COLO668 (cell line): ENCODE measurements around the gene HOXD10.

ENCODE experiments used
- DNase-seq: peaks from one replicate; lab custom pipeline; 2025; ENCODE audit not compliant: unreplicated experiment; lab: John Stamatoyannopoulos, UW

The HOXD10 gene

GRCh38 chr2:176148751-176149421, 32.3 kb downstream of the HOXD10 start:
- DNase-seq: no peak

GRCh38 chr2:176149481-176149938, 32.9 kb downstream of the HOXD10 start:
- no peak for DNase-seq

- DNase-seq: no peak
Observed at GRCh38 chr2:176149939-176150583, 33.5 kb downstream of the HOXD10 start.

- no peak for DNase-seq
Observed at GRCh38 chr2:176150584-176151441, 34.2 kb downstream of the HOXD10 start.

- peak; percentile 37 for DNase-seq
Observed at GRCh38 chr2:176151442-176152287, 35.1 kb downstream of the HOXD10 start, which contains the start of gene HOXD4. TSS of gene HOXD4 (plus strand) at chr2:176151550. CDS start at chr2:176151634, 84 bp downstream.

- peak; percentile 72 for DNase-seq
Observed at GRCh38 chr2:176152350-176153181, 36.0 kb downstream of the HOXD10 start.

GRCh38 chr2:176154576-176155252, 38.1 kb downstream of the HOXD10 start:
- DNase-seq: no peak

GRCh38 chr2:176155356-176156044, 38.9 kb downstream of the HOXD10 start:
- no peak for DNase-seq

- no peak for DNase-seq
Observed at GRCh38 chr2:176156301-176156806, 39.8 kb downstream of the HOXD10 start.

- peak; percentile 45 for DNase-seq
Observed at GRCh38 chr2:176156807-176157498, 40.4 kb downstream of the HOXD10 start, which contains the start of gene HOXD3. TSS of gene HOXD3 (plus strand) at chr2:176157307. CDS start at chr2:176169115, 11,808 bp downstream.

- peak; percentile 86 for DNase-seq
Observed at GRCh38 chr2:176157499-176158185, 41.1 kb downstream of the HOXD10 start.

- DNase-seq: peak; percentile 69
Observed at GRCh38 chr2:176158186-176158591, 41.6 kb downstream of the HOXD10 start.

GRCh38 chr2:176158855-176159662, 42.5 kb downstream of the HOXD10 start:
- DNase-seq: peak; percentile 46

GRCh38 chr2:176159663-176160250, 43.2 kb downstream of the HOXD10 start:
- no peak for DNase-seq

GRCh38 chr2:176160251-176160985, 43.8 kb downstream of the HOXD10 start:
- DNase-seq: no peak
